A673 (cell line): Measurements from ENCODE around the gene UBE2K. TPM values are rescaled to one million over a fixed set of nuclear protein-coding genes. Genes with fewer than 3 reads are reported as not detected.

Experiments
- BruUV-seq: library from RNA; stranded (reverse); fragments of 400-500 nt; replicated peaks from 2 replicates; lab custom pipeline; 2021; lab: Mats Ljungman, UMichigan
- CTCF ChIA-PET: fragments of 300-600 bp; sonication (Branson Sonifier 250); formaldehyde crosslinking; loops from one replicate; lab custom pipeline; 2022; ENCODE audit warnings: antibody characterized with exemption; lab: Charles Lee
- POLR2A ChIA-PET: fragments of 300-600 bp; sonication (Branson Sonifier 250); formaldehyde crosslinking; loops from one replicate; lab custom pipeline; 2022; ENCODE audit warnings: antibody characterized with exemption; ENCODE audit not compliant: low non-redundant PET; lab: Charles Lee
- DNase-seq: peaks from one replicate; pipeline ENCODE4 v3.0.0-alpha.2; 2015; ENCODE audit warnings: low spot score
- H3K27ac ChIP-seq: fragments of 200-600 bp; sonication (generic); 2 replicates; pipeline ENCODE4 v1.5.1; 2016; ENCODE audit warnings: mixed run types, low read depth, mild to moderate bottlenecking, mixed read lengths, antibody characterized with exemption, low read length; ENCODE audit not compliant: poor library complexity, severe bottlenecking
- H3K27me3 ChIP-seq: fragments of 200-600 bp; sonication (generic); replicated peaks from 2 replicates; pipeline ENCODE4 v1.6.1; 2017; ENCODE audit warnings: mixed run types, low read depth, mild to moderate bottlenecking, mixed read lengths, antibody characterized with exemption, low read length; ENCODE audit not compliant: insufficient read depth, poor library complexity
- H3K36me3 ChIP-seq: fragments of 200-600 bp; sonication (generic); 2 replicates; pipeline ENCODE4 v1.6.1; 2016; ENCODE audit warnings: mixed run types, mild to moderate bottlenecking, mixed read lengths, antibody characterized with exemption, low read length; ENCODE audit not compliant: insufficient read depth, poor library complexity, severe bottlenecking
- H3K4me1 ChIP-seq: fragments of 200-600 bp; sonication (generic); 2 replicates; pipeline ENCODE4 v1.6.1; 2017; ENCODE audit warnings: mixed run types, mild to moderate bottlenecking, mixed read lengths, antibody characterized with exemption, low read length; ENCODE audit not compliant: insufficient read depth, poor library complexity, severe bottlenecking
- H3K4me3 ChIP-seq: fragments of 200-600 bp; sonication (generic); 2 replicates; pipeline ENCODE4 v1.5.1; 2016; ENCODE audit warnings: low read depth, mixed run types, mild to moderate bottlenecking, mixed read lengths, low read length; ENCODE audit not compliant: poor library complexity, severe bottlenecking
- H3K9me3 ChIP-seq: fragments of 200-600 bp; sonication (generic); 2 replicates; pipeline ENCODE4 v1.6.1; 2016; ENCODE audit warnings: mixed run types, low read depth, mild to moderate bottlenecking, mixed read lengths, antibody characterized with exemption, low read length; ENCODE audit not compliant: poor library complexity, severe bottlenecking
- EZH2 ChIP-seq: fragments of 200-600 bp; sonication (generic); IDR thresholded peaks from 2 replicates; pipeline ENCODE4 v1.6.1; 2017; ENCODE audit warnings: borderline replicate concordance, low read depth, mild to moderate bottlenecking, mixed read lengths, antibody characterized with exemption, low read length; ENCODE audit not compliant: poor library complexity, severe bottlenecking
- intact Hi-C: fragments of 100-400 bp; cut with micrococcal nuclease; formaldehyde crosslinking; loops from one replicate; pipeline ENCODE4 v1.10.0; 2022; ENCODE audit not compliant: unreplicated experiment
- total RNA-seq: library from RNA; stranded (reverse); gene quantifications from 2 replicates; pipeline ENCODE4 v1.2.3, GENCODE V29; 2021
- TF ChIP-seq, protein P1 (sequence below): fragments of 300-800, 200-600 bp; sonication (generic); conservative IDR thresholded peaks from 2 replicates; pipeline ENCODE4 v1.5.1; 2017; ENCODE audit warnings: low read depth, mild to moderate bottlenecking, antibody characterized with exemption, low read length, moderate library complexity, mixed read lengths

The UBE2K gene
- total RNA-seq, 1 experiment from 2014 or later, result 137 TPM

DNA sequence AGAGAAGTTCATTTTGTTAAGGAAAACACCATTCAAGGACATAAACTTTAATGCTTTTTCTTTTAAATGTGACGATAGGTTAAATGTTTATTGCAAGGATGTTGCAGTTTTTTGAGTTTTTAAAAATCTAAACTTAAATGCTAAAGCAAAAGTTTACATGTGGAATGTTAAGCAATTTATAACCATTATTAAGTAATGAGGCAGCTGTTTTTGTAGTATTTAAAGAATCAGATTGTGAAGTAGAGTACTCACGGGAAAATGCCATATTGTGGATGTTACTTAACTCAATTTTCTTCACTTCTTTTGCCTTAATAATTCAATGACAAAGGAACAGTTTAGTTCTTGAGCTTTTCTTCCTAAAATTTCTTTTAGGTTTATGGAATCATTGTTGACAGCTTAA lies 43.5 kb downstream of the UBE2K start:
- ChIA-PET CTCF (no interaction called here), POLR2A (no interaction called here)
- DNase-seq, result no peak
- BruUV-seq, result no TSS peak
- Histone ChIP-seq H3K4me3 (no peak overlapping the region), H3K9me3 (no peaks in the 10 kb centered on the region), H3K27ac (no peak overlapping the region), H3K4me1 (no peaks in the 10 kb centered on the region), H3K27me3 (no peaks in the 10 kb centered on the region), H3K36me3 (peaks cover 14% of the 10 kb centered on the region)
- TF ChIP-seq EZH2, result no peak
- TF ChIP-seq, protein P1, sequence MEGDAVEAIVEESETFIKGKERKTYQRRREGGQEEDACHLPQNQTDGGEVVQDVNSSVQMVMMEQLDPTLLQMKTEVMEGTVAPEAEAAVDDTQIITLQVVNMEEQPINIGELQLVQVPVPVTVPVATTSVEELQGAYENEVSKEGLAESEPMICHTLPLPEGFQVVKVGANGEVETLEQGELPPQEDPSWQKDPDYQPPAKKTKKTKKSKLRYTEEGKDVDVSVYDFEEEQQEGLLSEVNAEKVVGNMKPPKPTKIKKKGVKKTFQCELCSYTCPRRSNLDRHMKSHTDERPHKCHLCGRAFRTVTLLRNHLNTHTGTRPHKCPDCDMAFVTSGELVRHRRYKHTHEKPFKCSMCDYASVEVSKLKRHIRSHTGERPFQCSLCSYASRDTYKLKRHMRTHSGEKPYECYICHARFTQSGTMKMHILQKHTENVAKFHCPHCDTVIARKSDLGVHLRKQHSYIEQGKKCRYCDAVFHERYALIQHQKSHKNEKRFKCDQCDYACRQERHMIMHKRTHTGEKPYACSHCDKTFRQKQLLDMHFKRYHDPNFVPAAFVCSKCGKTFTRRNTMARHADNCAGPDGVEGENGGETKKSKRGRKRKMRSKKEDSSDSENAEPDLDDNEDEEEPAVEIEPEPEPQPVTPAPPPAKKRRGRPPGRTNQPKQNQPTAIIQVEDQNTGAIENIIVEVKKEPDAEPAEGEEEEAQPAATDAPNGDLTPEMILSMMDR, result no peak
- intact Hi-C loops, result no loop called here

GRCh38 chr4:39745920-39746319 lies 48.0 kb downstream of the UBE2K start:
- TF ChIP-seq, protein P1, result no peak
- intact Hi-C loops, result no loop called here
- H3K27ac ChIP-seq, result no peak overlapping the region
- H3K4me3 ChIP-seq, result no peak overlapping the region
- H3K27me3 ChIP-seq, result no peaks in the 10 kb centered on the region
- peaks cover 13% of the 10 kb centered on the region for H3K36me3 ChIP-seq
- POLR2A ChIA-PET, result interaction anchor here (0.6 kb wide), 1 partner anchor 38 kb away, joined by 3 read pairs; no protein-coding TSS in a partner anchor
- no peaks in the 10 kb centered on the region for H3K4me1 ChIP-seq
- CTCF ChIA-PET, result no interaction called here
- BruUV-seq, result no TSS peak
- DNase-seq, result no peak
- no peaks in the 10 kb centered on the region for H3K9me3 ChIP-seq

- ChIA-PET CTCF (no interaction called here), POLR2A (interaction anchor here (0.7 kb wide), 1 partner anchor 19 kb away, joined by 4 read pairs; no protein-coding TSS in a partner anchor)
- DNase-seq, result no peak
- intact Hi-C loops, result no loop called here
- no TSS peak for BruUV-seq
- Histone ChIP-seq H3K36me3 (peaks cover 25% of the 10 kb centered on the region), H3K9me3 (no peaks in the 10 kb centered on the region), H3K27me3 (no peaks in the 10 kb centered on the region), H3K4me1 (no peaks in the 10 kb centered on the region), H3K27ac (no peak overlapping the region), H3K4me3 (no peak overlapping the region)
- no peak for TF ChIP-seq EZH2
- TF ChIP-seq, protein P1, result no peak
Observed at GRCh38 chr4:39750216-39750615, 52.3 kb downstream of the UBE2K start.
